SH-SY5Y (cell line): ENCODE data around the gene TRIP4.

ENCODE experiments used
- GATA2 ChIP-seq: IDR thresholded peaks from 2 replicates; pipeline ENCODE4 v1.6.1; 2011; ENCODE audit warnings: mild to moderate bottlenecking, low read depth, low read length
- GATA3 ChIP-seq: IDR thresholded peaks from 2 replicates; pipeline ENCODE4 v1.6.1; 2011; ENCODE audit warnings: low read depth, mild to moderate bottlenecking, low read length, moderate library complexity

The TRIP4 gene

GRCh38 chr15:64460206-64460723, 72.6 kb downstream of the TRIP4 start, which contains the start of gene ZNF609:
Gene ZNF609, plus strand, starts transcription at chr15:64460578. Its CDS starts 38,842 bp downstream, at chr15:64499420.
- TF ChIP-seq GATA3 (no peak), GATA2 (peak; percentile 69)

- TF ChIP-seq GATA2 (no peak), GATA3 (no peak)
Observed at GRCh38 chr15:64460724-64461720, 73.4 kb downstream of the TRIP4 start.

GRCh38 chr15:64461721-64462162, 74.1 kb downstream of the TRIP4 start:
- no peak for TF ChIP-seq GATA3
- no peak for TF ChIP-seq GATA2

- TF ChIP-seq GATA3 (no peak), GATA2 (no peak)
Observed at GRCh38 chr15:64462492-64462891, 74.9 kb downstream of the TRIP4 start.

- TF ChIP-seq GATA3 (no peak), GATA2 (no peak)
Observed at GRCh38 chr15:64464276-64465005, 76.8 kb downstream of the TRIP4 start.

GRCh38 chr15:64466408-64467141, 78.9 kb downstream of the TRIP4 start:
- TF ChIP-seq GATA2 (no peak), GATA3 (no peak)

- TF ChIP-seq GATA2 (no peak), GATA3 (no peak)
Observed at GRCh38 chr15:64472161-64472560, 84.5 kb downstream of the TRIP4 start.

- TF ChIP-seq GATA2: no peak
- no peak for TF ChIP-seq GATA3
Observed at GRCh38 chr15:64474846-64475245, 87.2 kb downstream of the TRIP4 start.

GRCh38 chr15:64476550-64476949, 88.9 kb downstream of the TRIP4 start:
- TF ChIP-seq GATA3 (no peak), GATA2 (no peak)

- TF ChIP-seq GATA2 (no peak), GATA3 (no peak)
Observed at GRCh38 chr15:64478863-64479262, 91.2 kb downstream of the TRIP4 start.

- TF ChIP-seq GATA2: no peak
- no peak for TF ChIP-seq GATA3
Observed at GRCh38 chr15:64480891-64481290, 93.3 kb downstream of the TRIP4 start.

- TF ChIP-seq GATA2: no peak
- no peak for TF ChIP-seq GATA3
Observed at GRCh38 chr15:64483749-64484148, 96.1 kb downstream of the TRIP4 start.

GRCh38 chr15:64485796-64486195, 98.2 kb downstream of the TRIP4 start:
- no peak for TF ChIP-seq GATA2
- no peak for TF ChIP-seq GATA3
